GM21515 (cell line): ENCODE results near the gene GRM5.
A peak's percentile ranks its signal among the peaks of the same experiment; 100 is the strongest.
"Not testable (repeated sequence)": the region's sequence is repeated elsewhere in the genome, so short reads cannot be mapped to it uniquely, and the experiment has no call there.

Source experiments
- ATAC-seq: cut with Tn5 transposase; IDR thresholded peaks from one replicate; pipeline ENCODE4 v1.9.1; 2021; ENCODE audit not compliant: unreplicated experiment

GRM5 gene

GRCh38 chr11:88838139-88838538 is 227.6 kb downstream of the GRM5 start:
- not testable (repeated sequence) for ATAC-seq

GRCh38 chr11:88835709-88836108 is 230.1 kb downstream of the GRM5 start:
- ATAC-seq = not testable (repeated sequence)

GRCh38 chr11:88831303-88831890 is 234.4 kb downstream of the GRM5 start:
- ATAC-seq = no peak

- no peak for ATAC-seq
Measured at GRCh38 chr11:88827018-88827676, 238.6 kb downstream of the GRM5 start.

- no peak for ATAC-seq
Measured at GRCh38 chr11:88819616-88820015, 246.2 kb downstream of the GRM5 start.

GRCh38 chr11:88818978-88819377 is 246.8 kb downstream of the GRM5 start:
- no peak for ATAC-seq

GRCh38 chr11:88815505-88815904 is 250.3 kb downstream of the GRM5 start:
- no peak for ATAC-seq

GRCh38 chr11:88814076-88814475 is 251.7 kb downstream of the GRM5 start:
- peak; percentile 48 for ATAC-seq

- peak; percentile 87 for ATAC-seq
Measured at GRCh38 chr11:88813233-88813915, 252.4 kb downstream of the GRM5 start.

GRCh38 chr11:88810420-88811097 is 255.2 kb downstream of the GRM5 start:
- no peak for ATAC-seq

- no peak for ATAC-seq
Measured at GRCh38 chr11:88809126-88809525, 256.7 kb downstream of the GRM5 start.

GRCh38 chr11:88807349-88807748 is 258.4 kb downstream of the GRM5 start:
- no peak for ATAC-seq

GRCh38 chr11:88806410-88806809 is 259.4 kb downstream of the GRM5 start:
- ATAC-seq = no peak

- ATAC-seq = no peak
Measured at GRCh38 chr11:88801484-88802123, 264.2 kb downstream of the GRM5 start.

- ATAC-seq = no peak
Measured at GRCh38 chr11:88799771-88800500, 265.8 kb downstream of the GRM5 start.

- ATAC-seq = no peak
Measured at GRCh38 chr11:88790182-88790581, 275.6 kb downstream of the GRM5 start.

- ATAC-seq = no peak
Measured at GRCh38 chr11:88779577-88779976, 286.2 kb downstream of the GRM5 start.

GRCh38 chr11:88770475-88771079 is 295.2 kb downstream of the GRM5 start:
- no peak for ATAC-seq

- ATAC-seq = no peak
Measured at GRCh38 chr11:88744140-88744539, 321.6 kb downstream of the GRM5 start.

- no peak for ATAC-seq
Measured at GRCh38 chr11:88739524-88739923, 326.3 kb downstream of the GRM5 start.
